ENCODE results near the gene SOX4.

DNA sequence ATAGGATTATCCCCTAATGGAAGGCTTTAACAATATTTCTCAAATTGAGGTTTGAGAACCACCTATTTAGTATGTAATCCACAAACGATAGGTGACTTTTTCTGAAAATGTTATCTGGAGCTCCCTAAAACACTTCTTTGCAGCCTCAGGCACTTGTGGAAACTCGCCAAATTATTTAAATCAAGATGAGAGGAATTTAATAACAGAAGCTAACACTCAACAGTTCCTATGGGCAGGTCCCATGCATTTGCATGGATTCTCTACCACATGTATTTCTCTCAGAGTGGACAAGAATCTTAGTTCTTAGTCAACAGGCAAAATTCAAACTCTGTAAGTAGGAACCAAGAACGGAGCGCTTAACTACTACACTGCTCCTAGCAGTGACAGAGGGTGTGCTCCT is 20.7 kb downstream of the SOX4 start:
- TF ChIP-seq, protein P1, sequence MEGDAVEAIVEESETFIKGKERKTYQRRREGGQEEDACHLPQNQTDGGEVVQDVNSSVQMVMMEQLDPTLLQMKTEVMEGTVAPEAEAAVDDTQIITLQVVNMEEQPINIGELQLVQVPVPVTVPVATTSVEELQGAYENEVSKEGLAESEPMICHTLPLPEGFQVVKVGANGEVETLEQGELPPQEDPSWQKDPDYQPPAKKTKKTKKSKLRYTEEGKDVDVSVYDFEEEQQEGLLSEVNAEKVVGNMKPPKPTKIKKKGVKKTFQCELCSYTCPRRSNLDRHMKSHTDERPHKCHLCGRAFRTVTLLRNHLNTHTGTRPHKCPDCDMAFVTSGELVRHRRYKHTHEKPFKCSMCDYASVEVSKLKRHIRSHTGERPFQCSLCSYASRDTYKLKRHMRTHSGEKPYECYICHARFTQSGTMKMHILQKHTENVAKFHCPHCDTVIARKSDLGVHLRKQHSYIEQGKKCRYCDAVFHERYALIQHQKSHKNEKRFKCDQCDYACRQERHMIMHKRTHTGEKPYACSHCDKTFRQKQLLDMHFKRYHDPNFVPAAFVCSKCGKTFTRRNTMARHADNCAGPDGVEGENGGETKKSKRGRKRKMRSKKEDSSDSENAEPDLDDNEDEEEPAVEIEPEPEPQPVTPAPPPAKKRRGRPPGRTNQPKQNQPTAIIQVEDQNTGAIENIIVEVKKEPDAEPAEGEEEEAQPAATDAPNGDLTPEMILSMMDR (IDR thresholded peaks at IDR 0.05), result no peak
- no peak for TF ChIP-seq POLR2A (IDR thresholded peaks at IDR 0.05)

Data from right lobe of liver (tissue), 4 donors.